NCI-H510A (cell line): Measurements from ENCODE around the gene PRDM2.
"Not testable (repeated sequence)": the region's sequence is repeated elsewhere in the genome, so short reads cannot be mapped to it uniquely, and the experiment has no call there.

Experiments
- DNase-seq: peaks from one replicate; lab custom pipeline; 2025; lab: John Stamatoyannopoulos, UW

PRDM2 gene, protein sequence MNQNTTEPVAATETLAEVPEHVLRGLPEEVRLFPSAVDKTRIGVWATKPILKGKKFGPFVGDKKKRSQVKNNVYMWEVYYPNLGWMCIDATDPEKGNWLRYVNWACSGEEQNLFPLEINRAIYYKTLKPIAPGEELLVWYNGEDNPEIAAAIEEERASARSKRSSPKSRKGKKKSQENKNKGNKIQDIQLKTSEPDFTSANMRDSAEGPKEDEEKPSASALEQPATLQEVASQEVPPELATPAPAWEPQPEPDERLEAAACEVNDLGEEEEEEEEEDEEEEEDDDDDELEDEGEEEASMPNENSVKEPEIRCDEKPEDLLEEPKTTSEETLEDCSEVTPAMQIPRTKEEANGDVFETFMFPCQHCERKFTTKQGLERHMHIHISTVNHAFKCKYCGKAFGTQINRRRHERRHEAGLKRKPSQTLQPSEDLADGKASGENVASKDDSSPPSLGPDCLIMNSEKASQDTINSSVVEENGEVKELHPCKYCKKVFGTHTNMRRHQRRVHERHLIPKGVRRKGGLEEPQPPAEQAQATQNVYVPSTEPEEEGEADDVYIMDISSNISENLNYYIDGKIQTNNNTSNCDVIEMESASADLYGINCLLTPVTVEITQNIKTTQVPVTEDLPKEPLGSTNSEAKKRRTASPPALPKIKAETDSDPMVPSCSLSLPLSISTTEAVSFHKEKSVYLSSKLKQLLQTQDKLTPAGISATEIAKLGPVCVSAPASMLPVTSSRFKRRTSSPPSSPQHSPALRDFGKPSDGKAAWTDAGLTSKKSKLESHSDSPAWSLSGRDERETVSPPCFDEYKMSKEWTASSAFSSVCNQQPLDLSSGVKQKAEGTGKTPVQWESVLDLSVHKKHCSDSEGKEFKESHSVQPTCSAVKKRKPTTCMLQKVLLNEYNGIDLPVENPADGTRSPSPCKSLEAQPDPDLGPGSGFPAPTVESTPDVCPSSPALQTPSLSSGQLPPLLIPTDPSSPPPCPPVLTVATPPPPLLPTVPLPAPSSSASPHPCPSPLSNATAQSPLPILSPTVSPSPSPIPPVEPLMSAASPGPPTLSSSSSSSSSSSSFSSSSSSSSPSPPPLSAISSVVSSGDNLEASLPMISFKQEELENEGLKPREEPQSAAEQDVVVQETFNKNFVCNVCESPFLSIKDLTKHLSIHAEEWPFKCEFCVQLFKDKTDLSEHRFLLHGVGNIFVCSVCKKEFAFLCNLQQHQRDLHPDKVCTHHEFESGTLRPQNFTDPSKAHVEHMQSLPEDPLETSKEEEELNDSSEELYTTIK (N-terminal part only)

GRCh38 chr1:13699936-13700520 is at the start of gene PRDM2:
Gene PRDM2 (plus strand): TSS chr1:13700188. CDS start chr1:13715606, 15,418 bp downstream.
- peak; percentile 59 for DNase-seq

- no peak for DNase-seq
Measured at GRCh38 chr1:13651279-13651678, 48.7 kb upstream of the PRDM2 start.

DNA sequence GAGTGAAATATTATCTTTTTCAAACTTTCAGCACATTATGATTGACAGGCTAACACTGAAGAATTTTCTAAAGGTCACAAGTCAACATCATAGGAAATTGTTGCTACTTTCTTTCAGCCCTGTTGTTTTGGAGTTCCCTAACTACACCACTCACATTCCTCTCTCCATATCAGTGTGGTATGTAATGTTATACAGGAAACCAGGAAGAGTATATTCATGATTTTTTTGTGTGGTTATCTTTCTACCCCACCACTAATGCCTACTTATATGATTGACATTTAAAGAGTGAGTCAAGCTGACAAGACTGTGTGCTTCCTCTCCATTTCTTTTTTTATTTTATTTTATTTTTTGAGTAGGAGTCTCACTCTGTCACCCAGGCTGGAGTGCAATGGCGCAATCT is 47.8 kb upstream of the PRDM2 start:
- DNase-seq, result no peak

DNA sequence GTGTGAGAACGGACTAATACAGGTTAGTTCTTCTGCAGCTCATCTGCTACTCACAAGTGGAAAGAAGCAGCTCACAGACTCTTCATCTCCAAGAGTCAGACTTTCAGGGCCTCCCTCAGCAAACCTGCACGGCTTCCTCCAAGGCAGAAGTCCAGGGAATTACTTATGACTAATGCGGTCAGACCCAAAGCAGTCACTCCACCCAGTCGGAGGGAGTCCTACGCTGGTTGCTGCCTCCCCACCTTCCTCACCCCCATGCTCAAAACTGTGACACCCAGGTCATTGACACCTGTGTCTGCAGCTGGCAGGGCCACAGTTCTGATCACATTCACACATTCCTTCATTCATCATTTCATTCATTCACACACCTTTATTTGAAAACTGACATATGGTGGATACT is 38.4 kb upstream of the PRDM2 start:
- no peak for DNase-seq

DNA sequence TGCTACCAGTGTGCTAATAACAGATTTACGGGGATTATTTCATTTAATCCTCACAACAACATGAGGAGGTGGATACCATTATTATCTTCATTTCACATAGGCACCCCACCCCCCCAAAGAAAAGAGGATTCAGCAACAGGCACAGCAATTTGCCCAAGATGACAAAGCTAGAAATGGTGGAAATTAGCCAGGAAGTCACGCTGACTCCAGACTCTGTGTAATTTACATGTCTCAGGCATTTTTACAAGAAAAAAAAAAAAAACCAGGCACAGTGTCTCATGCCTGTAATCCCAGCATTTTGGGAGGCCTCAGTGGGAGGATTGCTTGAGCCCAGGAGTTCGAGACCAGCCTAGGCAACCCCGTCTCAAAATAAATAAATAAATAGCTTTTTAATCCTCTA is 37.5 kb upstream of the PRDM2 start:
- no peak for DNase-seq

- no peak for DNase-seq
Measured at GRCh38 chr1:13663969-13664368, 36.0 kb upstream of the PRDM2 start.

DNA sequence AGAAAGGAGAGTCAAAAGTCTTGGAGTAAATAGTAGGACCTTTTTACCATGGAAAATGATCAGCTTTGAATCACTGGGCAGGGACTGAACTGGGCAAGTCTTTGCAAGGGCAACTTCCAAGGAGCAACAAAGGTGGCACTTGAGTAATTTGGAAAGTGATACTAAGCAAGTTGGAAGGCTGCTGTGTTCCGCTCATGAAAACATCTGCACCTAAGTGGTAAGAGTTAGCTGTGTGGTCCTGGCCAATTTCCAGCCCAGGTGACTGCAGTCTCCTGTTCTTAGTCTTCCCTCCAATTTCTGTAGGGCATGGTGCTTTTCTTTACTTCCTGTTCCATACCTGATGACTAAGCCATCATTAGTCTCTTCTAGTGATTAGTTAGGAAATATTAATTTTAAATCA is 35.5 kb upstream of the PRDM2 start:
- DNase-seq, result no peak

DNA sequence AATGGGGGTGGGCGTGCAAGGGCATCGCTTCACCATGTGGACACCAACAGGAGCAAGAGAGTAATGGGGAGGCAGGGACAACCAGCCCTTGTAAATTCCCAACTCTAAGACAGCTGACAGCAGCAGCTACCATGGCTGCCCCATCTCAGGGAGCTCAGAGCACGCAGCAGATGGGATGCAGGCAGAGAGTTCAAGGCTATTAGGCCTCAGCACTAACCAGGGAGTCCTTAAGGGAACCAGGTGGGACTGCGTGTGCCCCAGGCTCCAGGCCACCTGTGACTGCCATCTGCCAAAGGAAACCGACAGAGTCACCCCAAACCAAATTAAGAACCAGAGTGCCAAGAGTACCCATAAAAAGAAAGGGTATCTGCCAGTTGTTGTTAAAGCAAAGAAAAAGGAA is 33.7 kb upstream of the PRDM2 start:
- no peak for DNase-seq

GRCh38 chr1:13667691-13668090 is 32.3 kb upstream of the PRDM2 start:
- DNase-seq, result no peak

DNA sequence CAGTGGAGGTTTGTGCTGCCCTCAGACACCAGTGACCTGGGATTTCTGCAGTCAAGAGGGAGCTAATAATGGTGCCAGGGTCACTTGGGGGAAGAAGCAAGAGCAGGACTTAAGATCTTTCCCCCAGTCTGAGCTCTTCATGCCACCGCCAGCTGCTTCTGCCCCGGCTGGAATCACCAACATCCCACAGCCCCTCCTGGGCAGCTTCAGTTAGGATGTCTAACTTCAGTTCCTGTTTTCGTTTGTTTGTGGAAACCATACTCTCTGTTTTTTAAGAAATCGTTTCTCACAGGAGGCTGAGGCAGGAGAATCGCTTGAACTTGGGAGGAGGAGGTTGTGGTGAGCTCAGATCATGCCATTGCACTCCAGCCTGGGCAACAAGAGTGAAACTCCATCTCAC is 25.6 kb upstream of the PRDM2 start:
- no peak for DNase-seq

- DNase-seq, result no peak
Measured at GRCh38 chr1:13675151-13675651, 24.8 kb upstream of the PRDM2 start.

- DNase-seq, result no peak
Measured at GRCh38 chr1:13677896-13678295, 22.1 kb upstream of the PRDM2 start.

DNA sequence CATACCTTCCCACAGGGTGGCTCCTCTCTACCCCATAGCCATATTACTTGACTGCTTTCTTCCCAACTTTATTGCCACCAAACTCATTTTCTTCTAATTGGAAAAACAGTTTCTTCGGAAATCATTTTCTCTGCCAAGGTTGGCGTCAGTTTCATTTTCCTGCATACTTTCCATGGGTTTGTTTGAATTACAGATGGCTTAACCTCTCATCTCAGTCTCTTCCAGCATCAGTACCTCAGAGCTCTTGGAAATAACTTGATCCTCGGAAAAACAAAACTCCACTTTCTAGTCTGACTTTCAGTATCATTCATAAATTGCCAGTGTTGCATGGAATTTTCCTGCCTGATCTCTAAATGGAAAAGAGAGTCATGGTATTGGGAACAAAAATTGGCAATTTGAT is 20.3 kb upstream of the PRDM2 start:
- no peak for DNase-seq

GRCh38 chr1:13680609-13681008 is 19.4 kb upstream of the PRDM2 start:
- not testable (repeated sequence) for DNase-seq

DNA sequence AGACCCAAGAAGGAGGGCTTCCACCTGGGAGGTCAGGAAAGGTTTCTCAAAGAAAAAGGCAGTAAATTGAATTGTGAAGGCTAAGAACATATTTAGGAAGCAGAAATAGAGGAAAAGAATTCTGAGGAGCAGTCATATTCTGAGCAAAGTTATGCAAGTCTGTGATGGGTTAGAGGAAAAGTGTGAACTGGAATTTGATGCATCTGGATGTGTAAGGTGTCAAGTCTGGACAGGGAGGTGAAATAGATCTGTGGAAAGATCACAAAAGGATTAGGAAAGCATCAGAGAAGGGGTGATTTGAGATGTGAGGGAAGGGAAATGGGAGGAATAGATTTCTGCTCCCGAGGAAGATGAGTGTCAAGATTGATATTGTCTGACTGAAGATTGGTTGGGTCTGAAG is 18.1 kb upstream of the PRDM2 start:
- no peak for DNase-seq

DNA sequence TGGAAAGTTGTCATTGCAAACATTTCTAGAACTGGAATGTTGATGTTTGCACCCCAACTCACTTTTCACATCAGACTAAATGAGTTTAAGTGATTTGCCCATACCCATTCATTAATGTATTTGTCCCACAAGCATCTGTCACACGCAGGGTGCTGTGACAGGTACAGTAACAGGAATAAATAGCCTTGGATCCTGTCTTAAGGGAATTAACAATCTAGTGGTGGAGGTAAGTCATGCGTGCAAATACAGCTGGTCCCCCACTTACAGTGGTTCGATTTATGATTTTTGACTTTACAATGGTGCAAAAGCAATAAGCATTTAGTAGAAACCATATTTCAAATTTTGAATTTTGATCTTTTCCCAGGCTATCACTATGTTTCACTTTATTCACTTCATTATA is 17.5 kb upstream of the PRDM2 start:
- no peak for DNase-seq

DNA sequence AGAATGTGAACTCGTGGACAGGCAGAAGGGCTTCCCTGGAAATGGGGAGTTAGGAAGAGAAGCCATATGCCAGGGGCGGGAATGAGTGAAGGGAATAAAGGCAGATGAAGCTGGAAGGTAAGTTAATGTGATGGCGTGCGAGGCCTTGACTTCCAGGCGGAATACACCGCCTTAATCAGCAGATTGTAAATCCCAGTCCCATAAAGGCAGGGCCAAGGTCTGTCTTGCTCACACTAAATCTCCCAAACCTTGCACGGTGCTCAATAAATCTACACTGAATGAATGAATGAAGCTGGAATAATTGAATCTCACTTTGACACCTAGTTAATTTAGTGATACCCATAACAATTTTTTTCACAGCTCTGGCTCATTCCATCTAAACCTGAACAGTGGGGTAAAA is 16.8 kb upstream of the PRDM2 start:
- DNase-seq, result no peak

GRCh38 chr1:13687151-13687715 is 12.8 kb upstream of the PRDM2 start:
- DNase-seq, result no peak

- DNase-seq, result not testable (repeated sequence)
Measured at GRCh38 chr1:13693094-13693493, 6.9 kb upstream of the PRDM2 start.

- DNase-seq, result no peak
Measured at GRCh38 chr1:13694886-13695684, 4.9 kb upstream of the PRDM2 start.

DNA sequence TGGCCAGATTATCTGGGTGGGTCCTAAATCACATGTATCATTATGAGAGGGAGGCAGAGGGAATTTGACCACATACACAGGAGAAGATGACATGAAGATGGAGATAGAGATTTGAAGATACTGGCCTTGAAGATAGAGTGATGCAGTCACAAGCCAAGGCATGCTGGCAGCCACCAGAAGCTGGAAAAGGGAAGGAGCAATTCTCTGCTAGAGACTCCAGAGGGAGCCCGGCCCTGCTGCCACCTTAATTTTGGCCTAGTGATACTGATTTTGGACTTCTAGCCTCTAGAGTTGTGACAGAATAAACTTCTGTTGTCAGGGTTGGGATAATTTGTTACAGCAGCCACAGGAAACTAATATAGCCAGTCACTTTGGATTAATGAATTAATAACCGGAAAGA is 2.2 kb upstream of the PRDM2 start:
- DNase-seq, result no peak
